Smooth muscle cell (in vitro differentiated cells): ENCODE results near the gene CLEC4C. TPM values are rescaled to one million over a fixed set of nuclear protein-coding genes. Genes with fewer than 3 reads are reported as not detected.
"Not testable (repeated sequence)": the region's sequence is repeated elsewhere in the genome, so short reads cannot be mapped to it uniquely, and the experiment has no call there.

Experiments used
- DNase-seq: peaks from one replicate; lab custom pipeline; 2025; ENCODE audit not compliant: unreplicated experiment; lab: John Stamatoyannopoulos, UW
- H2AFZ ChIP-seq: fragments of 200-600 bp; sonication (generic); 2 replicates; pipeline ENCODE4 v1.6.0; 2016; ENCODE audit warnings: antibody characterized with exemption, low read depth, mild to moderate bottlenecking
- H3F3A ChIP-seq: fragments of 200-600 bp; sonication (generic); 2 replicates; pipeline ENCODE4 v1.6.0; 2017; ENCODE audit warnings: antibody characterized with exemption, low read depth
- H3K27ac ChIP-seq: fragments of 200-600 bp; sonication (generic); 2 replicates; pipeline ENCODE4 v1.5.1; 2016; ENCODE audit warnings: low read depth, mild to moderate bottlenecking
- H3K27me3 ChIP-seq: fragments of 200-600 bp; sonication (generic); 2 replicates; pipeline ENCODE4 v1.6.1; 2016; ENCODE audit warnings: low read depth, mild to moderate bottlenecking
- H3K36me3 ChIP-seq: fragments of 200-600 bp; sonication (generic); 2 replicates; pipeline ENCODE4 v1.5.1; 2016; ENCODE audit warnings: low read depth
- H3K4me1 ChIP-seq: fragments of 200-600 bp; sonication (generic); 2 replicates; pipeline ENCODE4 v1.5.1; 2016; ENCODE audit warnings: low read depth
- H3K4me2 ChIP-seq: fragments of 200-600 bp; sonication (generic); 2 replicates; pipeline ENCODE4 v1.6.0; 2016; ENCODE audit warnings: mild to moderate bottlenecking
- H3K4me3 ChIP-seq: fragments of 200-600 bp; sonication (generic); 2 replicates; pipeline ENCODE4 v1.5.1; 2016; ENCODE audit warnings: mild to moderate bottlenecking
- H3K79me2 ChIP-seq: fragments of 200-600 bp; sonication (generic); 2 replicates; pipeline ENCODE4 v1.6.0; 2016; ENCODE audit warnings: low read depth, mild to moderate bottlenecking
- H3K9ac ChIP-seq: fragments of 200-600 bp; sonication (generic); 2 replicates; pipeline ENCODE4 v1.6.0; 2016; ENCODE audit warnings: low read depth
- H3K9me3 ChIP-seq: fragments of 200-600 bp; sonication (generic); replicated peaks from 2 replicates; pipeline ENCODE4 v1.5.1; 2016; ENCODE audit warnings: low read depth
- H4K20me1 ChIP-seq: fragments of 200-600 bp; sonication (generic); 2 replicates; pipeline ENCODE4 v1.6.0; 2016; ENCODE audit warnings: low read depth
- CTCF ChIP-seq: fragments of 200-600 bp; sonication (generic); IDR thresholded peaks from 2 replicates; pipeline ENCODE4 v1.5.1; 2017; ENCODE audit warnings: borderline replicate concordance, mild to moderate bottlenecking, antibody characterized with exemption; ENCODE audit not compliant: insufficient read depth, poor library complexity, severe bottlenecking
- WGBS: methylation state at CpG from one replicate; pipeline ENCODE4 v1.1.7; 2016; ENCODE audit warnings: low lambda C conversion rate; 5-methylcytosine and 5-hydroxymethylcytosine counted together
- polyA plus RNA-seq: library from polyadenylated mRNA; unstranded; fragments of >200 nt; fragmentation: Nextera tagmentation; extraction: Ambion mirVana; gene quantifications from 2 replicates; pipeline ENCODE4 v1.2.1, GENCODE V29; 2016
- total RNA-seq: library from RNA; depleted of rRNA; stranded (reverse); fragments of >200 nt; gene quantifications from 2 replicates; pipeline ENCODE4 v1.2.3, GENCODE V29; 2014

The CLEC4C gene
- total and polyA plus RNA-seq, 2 experiments from 2014 or later = not detected

GRCh38 chr12:7751941-7752922 is 5.1 kb upstream of the CLEC4C start:
- H4K20me1 ChIP-seq, H3K79me2 ChIP-seq, H3K9me3 ChIP-seq, H3K27me3 ChIP-seq, DNase-seq, H3K4me3 ChIP-seq, H3K4me1 ChIP-seq, H3K36me3 ChIP-seq, H3F3A ChIP-seq, H3K27ac ChIP-seq, H2AFZ ChIP-seq, H3K4me2 ChIP-seq, H3K9ac ChIP-seq: not testable (repeated sequence)
- 97% methylated on average over 47 of the region's 48 CpGs for WGBS

GRCh38 chr12:7751394-7751793 is 4.2 kb upstream of the CLEC4C start:
- Histone ChIP-seq H3K9me3 (no peaks in the 10 kb centered on the region), H3K27ac (no peak overlapping the region), H3K27me3 (no peaks in the 10 kb centered on the region), H3F3A (no peaks in the 10 kb centered on the region), H3K79me2 (no peaks in the 10 kb centered on the region), H4K20me1 (no peaks in the 10 kb centered on the region), H3K4me3 (no peak overlapping the region), H2AFZ (no peak overlapping the region), H3K4me1 (no peaks in the 10 kb centered on the region), H3K36me3 (no peaks in the 10 kb centered on the region), H3K9ac (no peak overlapping the region), H3K4me2 (no peak overlapping the region)
- no peak for DNase-seq
- 94% methylated on average over 20 of the region's 20 CpGs for WGBS
- no peak for TF ChIP-seq CTCF

- WGBS = 88% methylated on average over 6 of the region's 6 CpGs
- no peak for TF ChIP-seq CTCF
- no peak overlapping the region for H3K27ac ChIP-seq
- H3K4me1 ChIP-seq = no peaks in the 10 kb centered on the region
- no peaks in the 10 kb centered on the region for H4K20me1 ChIP-seq
- no peak overlapping the region for H3K4me2 ChIP-seq
- no peak for DNase-seq
- H3K79me2 ChIP-seq = no peaks in the 10 kb centered on the region
- H3K36me3 ChIP-seq = no peaks in the 10 kb centered on the region
- H3K9me3 ChIP-seq = no peaks in the 10 kb centered on the region
- H3K27me3 ChIP-seq = no peaks in the 10 kb centered on the region
- no peaks in the 10 kb centered on the region for H3F3A ChIP-seq
- no peak overlapping the region for H3K4me3 ChIP-seq
- no peak overlapping the region for H2AFZ ChIP-seq
- no peak overlapping the region for H3K9ac ChIP-seq
Measured at GRCh38 chr12:7750350-7750749, 3.2 kb upstream of the CLEC4C start.

- H3K79me2 ChIP-seq = no peaks in the 10 kb centered on the region
- no peak for DNase-seq
- H3K9me3 ChIP-seq = no peaks in the 10 kb centered on the region
- H3K4me2 ChIP-seq = no peak overlapping the region
- no peak for TF ChIP-seq CTCF
- no peaks in the 10 kb centered on the region for H3K27me3 ChIP-seq
- no peaks in the 10 kb centered on the region for H3K36me3 ChIP-seq
- no peak overlapping the region for H2AFZ ChIP-seq
- H3K4me3 ChIP-seq = no peak overlapping the region
- H3K9ac ChIP-seq = no peak overlapping the region
- no peaks in the 10 kb centered on the region for H3K4me1 ChIP-seq
- no peaks in the 10 kb centered on the region for H4K20me1 ChIP-seq
- H3K27ac ChIP-seq = no peak overlapping the region
- H3F3A ChIP-seq = no peaks in the 10 kb centered on the region
- WGBS = 94% methylated on average over 8 of the region's 8 CpGs
Measured at GRCh38 chr12:7749442-7749841, 2.3 kb upstream of the CLEC4C start.
